Stimulated activated CD8-positive, alpha-beta memory T cell treated with anti-CD3 and anti-CD28 coated beads, Interleukin-12 subunit alpha, Interleukin-12 subunit beta, amount 100 ng/mL, for 24 hours (primary cell): ENCODE measurements around the gene SLC31A2.
"Not testable (repeated sequence)": the region's sequence is repeated elsewhere in the genome, so short reads cannot be mapped to it uniquely, and the experiment has no call there.

ENCODE experiments used
- DNase-seq: peaks from one replicate; pipeline ENCODE4 v3.0.0-alpha.2; 2020; ENCODE audit errors: extremely low read depth

SLC31A2 gene, protein sequence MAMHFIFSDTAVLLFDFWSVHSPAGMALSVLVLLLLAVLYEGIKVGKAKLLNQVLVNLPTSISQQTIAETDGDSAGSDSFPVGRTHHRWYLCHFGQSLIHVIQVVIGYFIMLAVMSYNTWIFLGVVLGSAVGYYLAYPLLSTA

DNA sequence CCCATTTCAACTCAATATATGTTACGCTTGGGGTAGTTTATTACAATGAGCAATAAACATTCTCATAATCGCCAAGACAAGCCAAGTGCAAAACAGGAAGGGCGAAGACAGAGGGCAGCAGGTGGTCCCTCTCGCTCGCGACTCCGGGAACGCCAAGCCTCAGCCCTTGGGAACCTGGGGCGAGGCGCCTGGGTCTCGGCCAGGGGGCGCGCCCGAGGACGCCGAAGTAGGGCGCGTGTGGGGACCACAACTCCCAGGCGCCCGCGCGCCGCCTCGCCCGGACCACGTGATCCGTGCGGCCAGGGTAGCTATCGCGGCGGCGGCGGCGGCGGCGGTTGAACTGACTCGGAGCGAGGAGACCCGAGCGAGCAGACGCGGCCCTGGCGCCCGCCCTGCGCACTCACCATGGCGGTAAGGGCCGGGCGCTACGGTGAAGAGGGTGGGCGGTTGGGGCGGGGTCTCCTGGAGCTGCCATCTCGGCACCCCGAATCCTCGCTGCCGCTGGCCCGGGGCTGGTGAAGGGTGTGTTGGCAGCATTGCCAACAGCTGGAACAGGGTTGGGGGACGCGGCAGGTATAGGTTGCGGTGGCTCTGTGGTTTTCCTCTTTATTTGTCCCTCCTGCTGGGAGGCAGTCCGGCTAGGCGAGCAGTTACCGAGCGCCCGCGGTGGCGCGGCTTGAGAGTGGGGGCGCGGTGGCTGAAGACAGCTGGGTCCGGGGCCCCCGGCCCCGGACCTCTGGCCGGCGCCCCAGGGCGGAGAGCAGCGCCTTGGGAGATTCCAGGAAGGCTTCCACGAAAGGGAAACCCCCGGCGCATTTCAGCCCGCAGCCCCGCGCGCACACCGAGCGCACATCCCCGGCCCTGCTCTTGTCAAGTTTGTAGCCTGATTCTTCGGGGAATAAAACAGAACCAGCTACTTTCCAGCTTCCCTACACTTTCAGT lies at the start of gene SLC31A2:
Gene SLC31A2, plus strand, starts transcription at position 338 of the 942 bp plus-strand sequence. Its CDS starts 68 bp downstream, at position 406.
- peak; percentile 79 for DNase-seq

DNA sequence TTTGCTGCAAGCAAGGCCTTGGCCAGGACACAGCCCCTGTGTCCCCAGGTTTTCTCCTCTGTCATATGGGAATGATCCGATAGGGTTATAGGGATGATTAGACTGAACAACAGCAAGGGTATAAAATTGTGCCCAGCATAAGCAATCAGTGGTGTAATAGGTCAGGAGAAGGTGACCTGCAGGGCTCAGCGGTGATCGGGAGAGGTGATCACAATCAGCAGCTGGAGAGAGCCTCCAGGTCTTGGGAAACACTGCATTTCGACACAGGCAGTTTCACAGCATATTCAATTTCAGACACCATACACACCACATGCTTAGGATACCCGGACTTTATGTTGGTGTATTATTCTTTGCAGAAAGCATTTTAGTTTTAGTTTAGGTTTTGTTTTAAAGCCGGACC lies 45.5 kb upstream of the SLC31A2 start:
- DNase-seq: not testable (repeated sequence)

DNA sequence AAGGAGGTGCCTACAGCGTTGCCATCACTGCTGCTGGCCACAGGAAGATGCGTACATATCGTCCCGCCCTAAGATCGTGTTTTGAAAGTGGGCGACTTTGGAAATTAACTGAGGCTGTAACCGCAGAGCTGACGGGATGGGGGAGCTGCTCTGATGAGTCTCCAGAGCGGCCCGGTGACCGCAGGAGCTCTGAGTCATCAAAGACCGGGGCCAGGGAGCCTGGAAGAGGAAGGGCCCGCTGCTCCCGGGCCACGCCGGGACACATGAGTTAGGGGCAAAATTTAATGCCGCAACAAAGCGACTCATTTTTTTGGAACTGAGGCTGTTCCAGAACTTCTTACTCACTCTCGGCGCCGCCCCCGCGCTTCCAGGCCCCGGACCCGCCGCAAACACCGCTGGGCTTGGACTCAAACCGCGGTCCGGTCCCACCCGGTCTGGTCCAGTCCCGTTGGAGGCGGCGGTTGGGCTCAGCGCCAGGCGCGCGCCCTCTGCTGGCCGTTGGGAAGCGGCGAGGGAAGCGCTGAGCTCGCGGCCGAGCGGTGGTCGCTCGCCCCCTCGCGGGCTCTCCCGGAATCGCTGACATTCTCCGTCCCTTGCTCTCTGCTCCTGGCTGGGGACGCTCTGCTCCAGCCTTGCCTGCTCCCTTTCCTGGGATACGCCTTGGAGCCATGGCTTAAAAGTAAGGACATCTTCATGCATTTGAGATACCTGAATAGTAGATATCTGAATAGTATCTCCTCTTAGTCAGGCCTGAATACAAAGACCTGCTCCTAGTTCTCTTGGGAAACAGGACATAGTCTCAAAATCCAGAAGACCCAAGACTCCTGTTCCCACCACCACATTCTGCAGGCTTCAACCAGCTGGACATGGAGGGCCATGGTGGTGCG lies 39.5 kb upstream of the SLC31A2 start:
- not testable (repeated sequence) for DNase-seq

DNA sequence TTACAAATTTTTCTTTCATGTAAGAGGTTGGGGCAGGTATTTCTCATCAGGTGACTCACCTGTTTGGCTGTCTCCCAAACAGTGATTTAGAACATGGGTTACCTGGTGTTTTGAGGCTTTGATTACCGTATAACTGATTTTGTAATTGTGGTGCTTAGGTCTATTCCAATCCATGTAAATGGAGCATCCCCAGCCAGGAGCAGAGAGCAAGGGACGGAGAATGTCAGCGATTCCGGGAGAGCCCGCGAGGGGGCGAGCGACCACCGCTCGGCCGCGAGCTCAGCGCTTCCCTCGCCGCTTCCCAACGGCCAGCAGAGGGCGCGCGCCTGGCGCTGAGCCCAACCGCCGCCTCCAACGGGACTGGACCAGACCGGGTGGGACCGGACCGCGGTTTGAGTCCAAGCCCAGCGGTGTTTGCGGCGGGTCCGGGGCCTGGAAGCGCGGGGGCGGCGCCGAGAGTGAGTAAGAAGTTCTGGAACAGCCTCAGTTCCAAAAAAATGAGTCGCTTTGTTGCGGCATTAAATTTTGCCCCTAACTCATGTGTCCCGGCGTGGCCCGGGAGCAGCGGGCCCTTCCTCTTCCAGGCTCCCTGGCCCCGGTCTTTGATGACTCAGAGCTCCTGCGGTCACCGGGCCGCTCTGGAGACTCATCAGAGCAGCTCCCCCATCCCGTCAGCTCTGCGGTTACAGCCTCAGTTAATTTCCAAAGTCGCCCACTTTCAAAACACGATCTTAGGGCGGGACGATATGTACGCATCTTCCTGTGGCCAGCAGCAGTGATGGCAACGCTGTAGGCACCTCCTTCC lies 37.9 kb upstream of the SLC31A2 start:
- not testable (repeated sequence) for DNase-seq

DNA sequence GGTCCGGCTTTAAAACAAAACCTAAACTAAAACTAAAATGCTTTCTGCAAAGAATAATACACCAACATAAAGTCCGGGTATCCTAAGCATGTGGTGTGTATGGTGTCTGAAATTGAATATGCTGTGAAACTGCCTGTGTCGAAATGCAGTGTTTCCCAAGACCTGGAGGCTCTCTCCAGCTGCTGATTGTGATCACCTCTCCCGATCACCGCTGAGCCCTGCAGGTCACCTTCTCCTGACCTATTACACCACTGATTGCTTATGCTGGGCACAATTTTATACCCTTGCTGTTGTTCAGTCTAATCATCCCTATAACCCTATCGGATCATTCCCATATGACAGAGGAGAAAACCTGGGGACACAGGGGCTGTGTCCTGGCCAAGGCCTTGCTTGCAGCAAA lies 32.0 kb upstream of the SLC31A2 start:
- DNase-seq: not testable (repeated sequence)

DNA sequence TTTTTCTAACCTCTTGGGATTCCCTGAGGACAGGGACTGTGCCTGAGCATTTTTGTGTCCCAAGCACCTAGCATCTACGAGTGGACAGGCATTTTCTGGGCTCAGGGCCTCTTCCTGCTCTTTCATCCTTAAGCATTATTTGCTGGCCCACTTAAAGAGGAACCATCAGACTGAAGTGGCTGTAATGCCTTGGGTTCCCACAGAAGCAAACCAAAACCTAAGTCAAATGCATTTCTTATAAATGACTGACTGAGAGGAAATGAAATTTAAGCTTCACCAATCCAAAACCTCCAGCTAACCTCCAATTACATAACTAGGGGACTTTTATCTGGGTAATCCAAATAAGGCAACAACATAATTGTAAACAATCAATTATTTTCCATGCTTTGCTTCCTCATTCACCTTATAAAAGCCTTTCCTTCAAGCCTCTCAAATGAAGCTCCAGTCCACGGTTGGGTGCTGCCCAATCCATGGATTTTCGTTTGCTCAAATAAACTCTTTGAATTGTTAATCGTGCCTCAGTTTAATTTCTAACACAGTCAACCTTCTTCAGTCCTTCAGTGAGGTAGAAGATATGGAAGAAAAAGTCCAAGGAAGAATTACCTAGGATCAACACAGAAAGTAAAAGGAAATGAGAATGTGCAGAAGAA lies 25.3 kb upstream of the SLC31A2 start:
- no peak for DNase-seq

DNA sequence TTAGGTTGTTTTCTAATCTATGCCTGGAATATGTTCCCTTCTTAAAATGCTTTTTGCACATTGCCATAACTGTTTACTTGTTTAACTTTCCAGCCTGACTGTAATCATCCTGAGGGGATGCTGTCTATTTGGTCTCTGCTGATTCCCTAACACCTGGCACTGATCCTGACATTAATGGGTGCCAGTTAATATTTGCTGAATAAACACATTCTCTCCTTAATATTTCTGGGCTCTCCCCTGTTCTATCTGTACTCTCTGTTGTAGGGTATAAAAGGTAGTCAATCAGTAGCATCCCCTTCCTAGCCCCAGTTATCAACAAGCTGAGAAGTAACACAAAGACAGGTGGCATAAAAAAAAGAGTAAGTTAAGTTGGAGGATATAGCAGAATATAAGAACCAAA lies 21.3 kb upstream of the SLC31A2 start:
- no peak for DNase-seq

DNA sequence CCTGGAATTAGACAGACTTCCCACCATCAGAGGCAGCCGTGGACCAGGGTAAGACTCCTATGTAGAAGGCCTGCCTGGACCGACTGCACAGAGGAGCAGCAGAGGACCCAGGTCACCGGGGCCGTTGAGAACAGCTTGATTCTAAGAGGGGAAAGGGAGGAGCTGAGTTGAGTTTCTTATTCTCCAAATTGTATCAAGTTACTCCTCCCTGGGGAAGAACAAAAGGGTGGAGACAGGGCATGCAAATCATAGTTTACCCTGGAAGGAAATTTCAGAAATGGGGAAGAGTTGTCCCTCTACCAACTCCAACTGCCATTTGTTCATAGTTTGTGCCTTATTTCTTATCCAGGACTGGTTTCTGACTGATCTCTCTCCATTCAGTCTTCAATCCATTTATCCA lies 20.9 kb upstream of the SLC31A2 start:
- no peak for DNase-seq

DNA sequence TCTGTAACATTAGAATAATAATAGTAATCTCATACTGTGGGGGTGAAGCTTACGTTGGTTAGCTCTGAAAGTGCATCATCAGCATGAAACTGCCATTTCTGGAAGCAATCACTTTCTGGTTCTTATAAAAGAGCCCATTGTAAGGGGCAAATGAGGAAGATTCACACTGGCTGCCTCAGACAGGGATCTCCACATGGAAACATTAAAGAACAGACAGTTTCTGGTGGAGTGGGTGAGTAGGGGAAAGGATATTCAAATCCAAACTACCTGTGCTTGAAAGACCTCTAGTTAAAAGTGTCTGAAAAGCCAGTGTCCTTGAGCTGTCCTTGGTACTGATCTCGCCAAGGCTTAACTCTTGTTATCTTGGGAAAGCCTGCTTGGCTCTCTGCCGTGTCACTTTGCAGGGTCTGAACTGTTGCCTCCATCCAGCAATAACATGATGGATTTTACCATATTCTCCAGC lies 19.1 kb upstream of the SLC31A2 start:
- no peak for DNase-seq

DNA sequence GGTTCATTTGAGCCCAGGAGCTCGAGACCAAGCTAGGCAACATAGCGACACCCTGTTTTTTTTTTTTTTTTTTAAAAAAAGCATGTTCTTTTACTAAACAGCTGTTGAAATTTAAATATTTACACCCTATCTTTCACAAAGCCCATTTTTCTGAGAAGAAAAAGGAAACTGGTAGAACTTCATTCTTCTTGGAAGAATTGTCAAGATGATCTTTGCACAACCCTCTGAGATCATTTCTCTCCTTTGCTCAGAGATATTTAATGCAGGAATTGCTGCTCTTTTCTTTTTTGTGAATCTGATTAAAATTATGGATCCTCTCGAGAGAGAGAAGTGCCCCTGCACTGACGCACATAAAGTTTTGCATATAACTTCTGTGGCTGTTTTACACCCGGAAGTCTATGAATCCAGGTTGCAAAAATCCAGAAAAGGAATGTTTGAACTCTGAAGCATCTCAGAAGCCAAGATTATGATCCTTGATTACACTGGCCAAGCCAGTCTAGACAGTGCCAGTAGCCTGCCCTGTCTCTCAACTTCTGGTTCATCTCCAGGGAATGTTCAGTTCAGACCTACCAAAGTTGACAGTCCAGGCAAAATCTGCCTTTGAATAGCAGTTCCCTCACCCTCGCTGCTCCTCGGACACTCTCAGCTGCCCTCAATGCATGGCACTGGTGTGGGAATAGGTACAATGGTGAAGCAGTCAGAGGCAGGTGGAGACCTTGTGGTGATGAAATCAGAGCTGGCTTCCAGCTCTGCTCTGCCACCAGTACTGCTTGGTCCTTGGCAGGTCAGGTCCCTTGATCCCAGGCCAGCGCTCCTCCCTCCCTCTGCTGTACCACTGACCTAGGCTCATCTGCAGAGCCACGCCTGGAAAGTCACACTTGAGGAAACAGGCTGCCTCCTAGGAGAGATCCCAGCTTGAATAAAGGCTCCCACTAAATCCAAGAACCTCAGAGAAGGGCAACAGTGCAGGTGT lies 13.3 kb upstream of the SLC31A2 start:
- no peak for DNase-seq

DNA sequence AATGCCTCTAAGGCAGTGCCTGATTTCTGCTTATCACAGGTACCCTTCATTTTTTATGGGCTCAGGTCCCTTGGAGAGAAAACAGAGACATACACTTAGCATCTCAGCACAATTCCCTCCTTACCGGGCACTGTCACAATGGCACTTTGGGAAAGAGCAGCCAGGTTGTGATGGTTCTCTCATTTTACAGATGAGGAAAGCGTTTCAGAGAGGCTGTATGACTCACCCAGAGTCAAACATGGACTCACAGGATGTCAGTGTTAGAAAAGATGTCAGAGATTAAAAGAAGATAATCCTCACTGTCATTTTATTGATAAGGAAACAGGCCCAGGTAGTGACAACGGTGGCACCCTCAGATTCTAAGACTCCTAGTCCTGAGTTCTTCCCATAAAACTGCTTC lies 12.0 kb upstream of the SLC31A2 start:
- no peak for DNase-seq

DNA sequence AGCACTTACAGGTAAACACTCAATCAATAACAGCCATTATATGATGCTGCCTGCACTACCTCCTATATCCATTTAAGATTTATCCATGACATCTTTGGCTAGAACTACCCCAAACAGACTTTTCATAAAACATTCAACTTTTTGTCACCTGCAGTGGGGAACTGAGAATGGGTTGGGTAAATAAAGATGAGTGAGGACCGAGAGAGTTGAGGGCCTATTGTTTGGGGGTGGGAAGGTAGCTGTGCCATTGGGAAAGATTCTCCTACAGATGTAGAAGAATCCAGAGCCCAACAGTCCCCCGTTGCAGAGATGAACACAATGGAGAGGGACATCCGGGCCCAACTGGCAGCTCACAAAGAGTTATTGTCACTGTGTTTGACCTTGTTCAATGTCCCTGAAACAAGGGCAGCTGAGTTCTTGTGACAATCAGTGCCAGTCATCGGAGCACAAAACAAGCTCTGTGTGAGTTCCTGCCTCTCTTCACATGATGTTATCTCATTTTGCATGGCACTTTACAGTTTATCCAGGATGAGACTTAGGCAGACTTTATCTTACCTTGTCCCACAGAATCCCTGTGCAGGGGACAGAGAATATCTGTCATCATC lies 11.5 kb upstream of the SLC31A2 start:
- no peak for DNase-seq

DNA sequence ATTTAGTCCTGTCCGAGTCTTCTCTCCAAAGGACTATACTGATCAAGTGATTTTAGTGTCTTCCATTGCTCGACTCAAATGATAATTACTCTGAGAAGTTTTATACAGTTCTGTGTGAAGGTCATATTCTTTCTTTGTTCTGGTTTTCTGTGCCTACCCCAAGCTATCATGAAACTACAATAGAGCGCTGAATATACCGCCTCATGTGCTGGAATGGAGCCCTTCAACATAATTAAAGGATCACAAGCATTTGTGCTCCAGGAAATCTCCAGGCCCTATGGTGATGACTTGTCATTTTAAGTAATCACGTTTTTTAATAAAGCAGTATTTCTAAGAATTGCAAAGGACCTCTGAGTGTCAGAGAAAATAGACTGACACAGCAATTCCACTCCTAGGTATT lies 10.9 kb upstream of the SLC31A2 start:
- DNase-seq: no peak

DNA sequence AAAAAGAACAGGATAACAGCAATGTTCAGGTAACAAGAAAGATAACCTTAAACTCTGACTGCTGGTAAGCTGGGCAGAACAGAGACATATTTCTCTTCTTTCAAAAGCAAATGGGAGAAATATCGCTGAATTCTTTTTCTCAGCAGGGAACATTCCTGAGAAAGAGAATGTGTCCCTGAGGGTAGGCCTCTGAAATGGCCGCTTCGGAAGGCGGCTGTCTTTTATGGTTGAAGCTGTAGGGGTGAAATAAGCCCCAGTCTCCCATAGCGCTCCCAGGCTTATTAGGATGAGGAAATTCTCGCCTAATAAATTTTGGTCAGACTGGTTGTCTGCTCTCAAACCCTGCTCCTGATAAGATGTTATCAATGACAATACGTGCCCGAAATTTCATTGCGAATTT lies 9.9 kb upstream of the SLC31A2 start:
- DNase-seq: not testable (repeated sequence)

DNA sequence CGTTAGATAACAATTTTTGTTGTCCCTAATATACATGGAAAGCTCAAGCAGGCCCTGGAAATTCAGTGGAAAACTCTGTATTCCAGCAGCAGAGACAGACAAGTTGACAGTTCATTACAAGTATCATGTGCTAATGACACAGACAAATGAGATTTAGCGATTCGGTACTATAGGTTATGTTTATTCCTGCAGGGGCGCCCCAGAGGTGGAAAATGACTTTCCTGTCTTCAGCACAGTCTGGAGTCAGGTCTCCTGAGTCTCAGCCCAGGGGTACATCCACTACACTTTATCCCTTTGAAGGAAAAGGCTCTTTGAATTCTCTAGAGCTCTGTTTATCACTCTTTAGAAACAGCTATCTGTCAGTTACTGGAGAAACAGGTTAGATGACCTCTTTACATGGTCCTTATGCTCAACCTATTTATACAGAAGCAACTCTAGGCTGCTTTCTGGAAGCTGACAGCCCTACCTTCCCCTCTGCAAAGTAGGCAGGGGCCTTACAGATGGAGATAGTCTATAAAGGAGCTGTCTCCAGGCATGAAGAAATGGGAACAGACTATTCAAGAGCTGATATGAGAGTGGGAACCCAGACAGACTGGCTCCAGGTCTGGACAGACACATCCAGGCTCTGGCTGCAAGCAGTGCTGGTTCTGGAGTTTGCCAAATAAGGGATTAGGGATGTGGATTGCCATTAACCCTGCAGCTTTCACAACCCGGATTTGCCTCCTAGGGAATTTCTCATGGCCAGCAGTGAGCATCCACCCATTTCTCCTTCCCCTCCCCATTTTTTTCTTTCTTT lies 7.2 kb upstream of the SLC31A2 start:
- no peak for DNase-seq

DNA sequence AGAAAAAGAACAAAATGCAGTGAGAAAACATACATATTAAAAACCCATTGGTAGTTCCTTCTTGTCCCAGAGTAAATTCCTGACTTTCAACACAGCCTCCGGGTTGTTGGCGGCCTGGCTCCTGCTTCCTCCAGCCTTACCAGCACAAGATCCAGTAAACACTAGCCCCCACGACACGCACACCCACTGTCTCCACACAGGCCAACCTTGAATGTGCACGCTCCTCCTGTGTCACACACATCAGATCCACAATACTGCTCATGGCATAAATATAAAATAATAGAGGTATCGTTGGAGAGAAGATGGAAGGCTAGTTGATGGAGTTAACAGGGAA lies 2.5 kb upstream of the SLC31A2 start:
- no peak for DNase-seq

DNA sequence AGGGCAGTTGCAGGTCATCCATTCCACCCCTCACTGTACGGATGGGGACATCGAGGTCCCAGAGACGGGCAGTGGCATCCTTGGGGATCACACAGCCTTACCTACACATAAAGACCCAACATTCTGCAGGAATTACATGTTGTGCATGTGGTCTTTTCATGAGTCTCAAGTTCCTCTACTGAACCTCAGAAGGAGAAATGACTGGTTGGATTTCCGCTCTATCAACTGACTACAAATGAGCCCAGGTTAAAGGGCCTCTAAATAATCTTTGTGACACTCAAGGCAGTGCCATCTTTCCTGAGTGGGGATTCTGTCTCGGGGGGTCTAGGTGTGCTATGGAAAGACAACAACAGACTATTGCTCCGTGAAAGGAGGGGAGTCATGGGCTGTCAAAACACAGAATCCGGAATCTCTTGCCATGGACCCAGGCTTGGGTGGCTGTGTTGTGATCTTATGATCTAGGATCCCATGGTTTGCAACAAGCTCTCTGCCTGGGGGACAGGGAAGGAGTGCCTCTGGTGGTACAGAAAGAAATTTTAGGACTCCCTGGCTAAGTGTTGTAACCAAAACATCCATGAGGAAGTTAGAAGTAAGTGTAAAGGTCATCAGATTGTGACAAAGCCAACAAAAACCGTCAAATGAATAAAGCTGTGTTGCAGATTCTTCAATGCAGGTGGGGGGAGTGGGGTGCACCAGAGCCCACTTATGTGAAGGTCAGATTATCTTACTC lies 1.9 kb upstream of the SLC31A2 start:
- DNase-seq: no peak

DNA sequence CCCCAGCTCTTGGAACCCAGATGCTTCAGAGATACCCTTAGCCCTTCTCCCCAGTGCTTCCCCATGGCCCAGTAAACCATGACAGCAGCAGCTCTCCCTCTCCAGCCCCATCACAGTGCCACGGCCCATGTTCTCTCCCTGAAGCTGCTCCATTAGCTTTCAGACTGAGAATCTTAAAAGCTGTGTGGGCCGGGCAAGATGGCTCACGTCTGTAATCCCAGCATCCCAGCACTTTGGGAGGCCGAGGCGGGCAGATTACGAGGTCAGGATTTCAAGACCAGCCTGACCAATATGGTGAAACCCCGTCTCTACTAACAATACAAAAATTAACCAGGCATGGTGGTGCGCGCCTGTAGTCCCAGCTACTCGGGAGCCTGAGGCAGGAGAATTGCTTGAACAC lies 1.2 kb upstream of the SLC31A2 start:
- not testable (repeated sequence) for DNase-seq
